GM13976 (cell line): ENCODE measurements around the gene CDH13.

Source experiments
- DNase-seq: peaks from one replicate; pipeline ENCODE4 v3.0.0; 2012; ENCODE audit warnings: low spot score
- CTCF ChIP-seq: IDR thresholded peaks from 2 replicates; pipeline ENCODE4 v1.5.1; 2012; ENCODE audit warnings: borderline replicate concordance, mild to moderate bottlenecking; ENCODE audit not compliant: insufficient read depth; ENCODE audit errors: extremely low read depth, missing control alignments, control extremely low read depth
- in situ Hi-C: fragments of 300-500 bp; cut with MboI; formaldehyde crosslinking; loops from one replicate; pipeline ENCODE4 v1.12.0; 2022; ENCODE audit warnings: low sequenced_read_pairs, mixed read lengths, inconsistent platforms; ENCODE audit not compliant: unreplicated experiment

CDH13 gene

GRCh38 chr16:83138512-83138911, 511.7 kb downstream of the CDH13 start:
- TF ChIP-seq CTCF = no peak
- in situ Hi-C loops = no loop called here
- no peak for DNase-seq

GRCh38 chr16:83138976-83139690, 512.4 kb downstream of the CDH13 start:
- DNase-seq = no peak
- no peak for TF ChIP-seq CTCF
- in situ Hi-C loops = no loop called here

DNA sequence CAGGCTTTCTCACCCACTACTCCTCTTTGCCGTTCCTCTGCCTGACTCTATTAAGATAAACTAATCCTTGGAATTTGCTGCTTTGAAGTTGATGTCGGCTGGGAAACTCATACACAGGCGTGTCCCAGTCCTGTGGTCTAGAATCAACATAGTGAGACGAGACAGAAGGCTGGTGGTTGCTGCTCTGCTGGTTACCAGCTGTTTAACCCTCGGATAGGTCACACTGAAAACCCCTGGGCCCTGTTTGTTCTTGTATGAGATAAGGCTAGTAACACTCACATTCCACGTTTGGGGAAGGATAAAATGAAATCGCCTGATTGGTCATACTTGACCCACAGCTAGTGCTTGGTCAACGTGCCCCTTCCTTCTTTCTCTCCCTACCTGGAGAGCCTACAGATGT, 517.0 kb downstream of the CDH13 start:
- TF ChIP-seq CTCF = no peak
- in situ Hi-C loops = no loop called here
- DNase-seq = no peak

- DNase-seq = no peak
- TF ChIP-seq CTCF = no peak
- in situ Hi-C loops = no loop called here
Measured at GRCh38 chr16:83145297-83145696, 518.5 kb downstream of the CDH13 start.

DNA sequence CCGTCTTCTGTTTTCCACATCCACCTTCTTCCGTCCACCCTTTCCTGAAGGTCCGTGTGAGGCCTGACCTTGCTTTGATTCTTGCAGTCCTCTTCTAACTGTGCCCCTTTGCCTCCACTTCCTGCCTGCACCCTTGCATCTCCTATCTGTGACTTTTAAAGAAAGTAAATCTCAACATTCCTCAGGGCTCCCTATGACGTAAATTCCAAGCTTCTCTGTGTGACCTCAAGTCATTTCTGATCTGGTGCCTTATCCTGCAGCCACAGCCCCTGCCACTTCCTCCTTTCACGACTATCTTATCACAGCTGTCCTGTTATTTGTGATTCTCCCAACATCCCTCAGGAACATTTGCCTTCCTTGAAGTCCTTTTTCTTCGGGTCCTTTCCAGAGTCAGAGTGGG, 520.5 kb downstream of the CDH13 start:
- no peak for TF ChIP-seq CTCF
- in situ Hi-C loops = no loop called here
- no peak for DNase-seq

DNA sequence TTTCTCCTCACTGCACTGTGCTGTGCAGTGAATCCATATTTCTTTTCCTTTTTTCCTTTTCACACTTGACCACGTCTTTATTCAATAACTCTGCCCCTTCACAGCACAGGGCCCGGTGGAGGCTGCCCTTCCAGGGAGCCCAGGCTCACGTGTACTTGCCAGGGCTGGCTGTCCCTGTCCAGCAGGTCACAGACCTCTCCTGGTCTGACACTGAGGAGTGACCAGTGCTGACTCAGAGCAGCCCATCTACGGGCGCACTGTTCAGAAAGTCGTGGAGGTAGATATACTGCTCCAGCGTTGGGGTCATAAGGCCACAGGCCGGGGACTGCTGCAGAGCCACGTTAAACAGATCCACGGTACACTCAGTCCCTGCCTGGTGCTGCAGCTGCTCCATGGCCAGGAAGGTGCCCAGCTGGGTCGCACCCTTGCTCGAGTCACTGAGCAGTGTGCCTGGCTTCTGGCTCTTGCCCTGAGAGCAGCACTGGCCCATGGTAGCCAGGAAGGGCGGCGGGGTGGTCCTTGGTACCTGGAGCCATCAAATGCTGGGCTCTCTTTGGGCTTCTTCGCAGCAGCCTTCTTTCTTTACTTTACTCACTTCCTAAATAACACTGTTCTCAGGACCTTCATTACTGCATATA, 531.7 kb downstream of the CDH13 start:
- DNase-seq = no peak
- in situ Hi-C loops = no loop called here
- no peak for TF ChIP-seq CTCF
